ENCODE data around the gene PGAM2.

DNA sequence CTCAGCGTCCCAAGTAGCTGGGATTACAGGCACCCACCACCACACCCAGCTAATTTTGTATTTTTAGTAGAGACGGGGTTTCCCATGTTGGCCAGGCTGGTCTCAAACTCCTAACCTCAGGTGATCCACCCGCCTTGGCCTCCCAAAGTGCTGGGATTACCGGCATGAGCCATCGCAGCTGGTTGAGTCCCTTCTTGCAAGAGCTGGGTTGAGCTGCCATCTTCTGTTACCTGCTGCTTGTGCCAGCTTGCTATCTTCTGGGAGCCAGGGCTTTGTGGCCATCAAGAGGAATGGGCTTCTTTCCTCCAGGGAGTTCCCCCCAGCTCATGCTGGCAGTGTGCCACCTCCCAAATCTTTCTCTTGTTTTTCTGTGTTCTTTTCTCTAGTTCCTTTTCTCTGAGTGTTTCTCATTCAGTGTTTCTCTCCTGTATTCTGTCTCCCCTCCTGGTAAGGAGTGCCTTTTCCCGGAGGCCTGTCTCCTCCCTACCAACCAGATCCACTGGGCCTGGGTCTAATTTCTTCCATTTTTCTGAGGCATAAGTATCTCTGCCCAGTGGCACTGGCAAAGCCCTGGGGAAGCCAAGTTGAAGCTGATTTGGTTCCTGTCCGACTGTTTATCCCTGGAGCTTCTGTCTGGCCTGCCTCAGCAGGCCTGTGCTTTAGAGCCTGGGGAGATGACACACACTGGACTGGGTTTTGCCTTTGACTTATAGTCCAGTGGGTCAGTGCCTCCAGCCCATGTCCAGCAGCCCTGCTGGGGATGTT is 17.2 kb downstream of the PGAM2 start:
- TF ChIP-seq EZH2 (IDR thresholded peaks at IDR 0.05; ENCODE audit: insufficient read depth, poor library complexity, severe bottlenecking) (no peak), EZH2phosphoT487 (IDR thresholded peaks at IDR 0.05; ENCODE audit: insufficient read depth, low read depth) (no peak)
